ENCODE results near the gene TUBGCP4.
A peak's percentile ranks its signal among the peaks of the same experiment; 100 is the strongest.

TUBGCP4 gene

DNA sequence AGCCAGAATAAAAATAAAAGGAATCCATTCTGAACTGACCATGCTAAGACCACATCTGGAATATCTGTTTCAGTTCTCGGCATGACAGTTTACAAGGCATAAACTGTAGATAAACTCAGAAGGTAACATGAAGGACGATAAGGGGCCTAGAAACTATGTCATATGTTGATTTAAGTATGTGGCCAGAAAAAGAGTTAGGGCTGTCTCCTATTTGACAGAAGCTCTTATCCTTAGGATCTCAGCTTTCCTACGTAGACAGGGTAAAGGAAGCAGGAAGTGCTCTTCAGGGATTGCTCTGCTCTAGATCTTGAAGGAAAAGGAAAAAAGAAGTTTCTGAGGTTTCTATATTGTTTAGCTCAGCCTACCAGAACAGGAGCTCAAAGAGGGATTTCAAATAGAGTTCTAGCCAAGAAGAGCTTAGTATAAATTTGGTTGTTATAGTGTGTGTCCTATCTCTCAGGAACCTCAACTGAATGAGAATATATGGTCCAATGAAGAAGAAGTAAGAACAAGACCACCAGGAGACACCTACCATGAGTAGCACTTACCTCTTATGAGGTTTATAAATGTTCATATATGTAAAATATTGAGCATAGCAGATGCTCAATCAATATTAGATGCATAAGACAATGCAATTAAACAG is 62.9 kb downstream of the TUBGCP4 start:
- in situ Hi-C loops (cut with MboI; ENCODE audit: low sequenced_read_pairs, unreplicated experiment), result no loop called here
- DNase-seq (ENCODE audit: low spot score), result no peak
- TF ChIP-seq, protein P1, sequence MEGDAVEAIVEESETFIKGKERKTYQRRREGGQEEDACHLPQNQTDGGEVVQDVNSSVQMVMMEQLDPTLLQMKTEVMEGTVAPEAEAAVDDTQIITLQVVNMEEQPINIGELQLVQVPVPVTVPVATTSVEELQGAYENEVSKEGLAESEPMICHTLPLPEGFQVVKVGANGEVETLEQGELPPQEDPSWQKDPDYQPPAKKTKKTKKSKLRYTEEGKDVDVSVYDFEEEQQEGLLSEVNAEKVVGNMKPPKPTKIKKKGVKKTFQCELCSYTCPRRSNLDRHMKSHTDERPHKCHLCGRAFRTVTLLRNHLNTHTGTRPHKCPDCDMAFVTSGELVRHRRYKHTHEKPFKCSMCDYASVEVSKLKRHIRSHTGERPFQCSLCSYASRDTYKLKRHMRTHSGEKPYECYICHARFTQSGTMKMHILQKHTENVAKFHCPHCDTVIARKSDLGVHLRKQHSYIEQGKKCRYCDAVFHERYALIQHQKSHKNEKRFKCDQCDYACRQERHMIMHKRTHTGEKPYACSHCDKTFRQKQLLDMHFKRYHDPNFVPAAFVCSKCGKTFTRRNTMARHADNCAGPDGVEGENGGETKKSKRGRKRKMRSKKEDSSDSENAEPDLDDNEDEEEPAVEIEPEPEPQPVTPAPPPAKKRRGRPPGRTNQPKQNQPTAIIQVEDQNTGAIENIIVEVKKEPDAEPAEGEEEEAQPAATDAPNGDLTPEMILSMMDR (IDR thresholded peaks at IDR 0.05; ENCODE audit: borderline replicate concordance, control extremely low read depth, extremely low read depth, insufficient read depth, missing control alignments), result no peak

DNA sequence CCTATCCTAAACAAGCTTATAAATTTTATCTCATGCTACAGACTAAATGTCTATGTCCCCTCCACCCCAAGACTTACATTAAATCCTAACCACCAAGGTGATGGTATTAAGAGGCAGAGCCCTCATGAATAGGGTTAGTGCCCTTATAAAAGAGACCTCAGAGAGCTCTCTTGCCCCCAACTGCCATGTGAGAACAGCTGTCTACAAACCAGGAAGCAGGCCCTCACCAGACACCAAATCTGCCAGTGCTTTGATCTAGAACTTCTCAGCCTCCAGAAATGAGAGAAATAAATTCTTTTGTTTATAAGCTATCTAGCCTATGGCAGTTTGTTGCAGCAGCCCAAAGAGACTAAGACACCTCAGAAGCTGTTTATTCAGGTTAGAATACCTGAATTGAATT is 63.5 kb downstream of the TUBGCP4 start:
- in situ Hi-C loops (cut with MboI; ENCODE audit: low sequenced_read_pairs, unreplicated experiment), result no loop called here
- TF ChIP-seq, protein P1 (IDR thresholded peaks at IDR 0.05; ENCODE audit: borderline replicate concordance, control extremely low read depth, extremely low read depth, insufficient read depth, missing control alignments), result no peak
- DNase-seq (ENCODE audit: low spot score), result no peak

DNA sequence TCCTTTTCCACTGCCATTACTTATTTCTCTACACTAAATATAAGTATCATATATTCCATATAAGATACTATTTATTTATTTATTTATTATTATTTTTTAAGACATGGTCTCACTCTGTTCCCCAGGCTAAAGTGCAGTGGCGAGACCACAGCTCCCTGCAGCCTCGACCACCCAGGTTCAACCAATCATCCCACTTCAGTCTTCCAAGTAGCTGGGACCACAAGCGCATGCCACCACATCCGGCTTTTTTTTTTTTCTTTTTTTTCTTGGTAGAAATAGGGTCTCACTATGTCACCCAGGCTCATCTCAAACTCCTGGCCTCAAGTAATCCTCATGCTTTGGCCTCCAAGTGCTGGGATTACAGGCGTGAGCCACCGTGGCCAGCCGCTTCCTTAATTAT is 65.5 kb downstream of the TUBGCP4 start:
- TF ChIP-seq, protein P1 (IDR thresholded peaks at IDR 0.05; ENCODE audit: borderline replicate concordance, control extremely low read depth, extremely low read depth, insufficient read depth, missing control alignments), result no peak
- DNase-seq (ENCODE audit: low spot score), result no peak
- in situ Hi-C loops (cut with MboI; ENCODE audit: low sequenced_read_pairs, unreplicated experiment), result no loop called here

DNA sequence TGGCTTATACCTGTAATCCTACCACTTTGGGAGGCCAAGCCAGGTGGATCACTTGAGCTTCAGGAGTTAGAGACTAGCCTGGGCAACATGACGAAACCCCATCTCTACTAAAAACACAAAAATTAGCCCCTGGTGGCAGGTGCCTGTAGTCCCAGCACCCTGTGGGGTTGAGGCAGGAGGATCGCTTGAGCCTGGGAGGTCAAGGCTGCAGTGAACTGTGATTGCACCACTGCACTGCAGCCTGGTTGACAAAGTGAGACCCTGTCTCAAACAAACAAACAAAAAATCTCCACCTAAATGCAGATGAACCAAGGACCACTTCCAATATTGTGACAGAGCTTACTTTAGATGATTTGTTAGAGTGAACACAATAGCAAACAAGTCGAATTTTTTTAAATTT is 68.4 kb downstream of the TUBGCP4 start:
- DNase-seq (ENCODE audit: low spot score), result no peak
- in situ Hi-C loops (cut with MboI; ENCODE audit: low sequenced_read_pairs, unreplicated experiment), result no loop called here
- TF ChIP-seq, protein P1 (IDR thresholded peaks at IDR 0.05; ENCODE audit: borderline replicate concordance, control extremely low read depth, extremely low read depth, insufficient read depth, missing control alignments), result no peak

DNA sequence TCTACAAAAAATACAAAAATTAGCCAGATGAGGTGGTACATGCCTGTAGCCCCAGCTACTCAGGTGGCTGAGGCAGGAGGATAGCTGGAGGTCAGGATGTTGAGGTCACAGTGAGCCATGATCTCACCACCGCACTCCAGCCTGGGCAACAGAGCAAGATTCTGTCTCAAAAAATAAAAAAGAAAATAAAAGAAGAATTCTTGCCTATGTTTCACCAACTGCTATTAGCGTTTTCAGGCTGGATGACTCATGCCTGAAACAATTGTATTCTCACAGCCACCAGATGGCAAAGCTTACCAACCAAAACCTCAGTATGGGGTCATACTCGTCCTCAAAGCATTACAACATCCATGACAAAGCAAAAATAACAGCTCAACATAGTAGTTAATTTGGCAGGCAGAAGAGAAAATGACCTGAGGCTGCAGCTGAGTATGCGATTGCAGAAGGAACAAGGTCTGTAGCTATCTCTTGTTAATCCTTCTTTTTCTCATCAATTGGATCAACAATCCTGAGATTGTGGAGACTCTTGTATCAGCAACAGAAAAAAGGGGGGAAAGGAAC is 69.9 kb downstream of the TUBGCP4 start:
- TF ChIP-seq, protein P1 (IDR thresholded peaks at IDR 0.05; ENCODE audit: borderline replicate concordance, control extremely low read depth, extremely low read depth, insufficient read depth, missing control alignments), result no peak
- peak; percentile 41 for DNase-seq (ENCODE audit: low spot score)
- in situ Hi-C loops (cut with MboI; ENCODE audit: low sequenced_read_pairs, unreplicated experiment), result no loop called here

DNA sequence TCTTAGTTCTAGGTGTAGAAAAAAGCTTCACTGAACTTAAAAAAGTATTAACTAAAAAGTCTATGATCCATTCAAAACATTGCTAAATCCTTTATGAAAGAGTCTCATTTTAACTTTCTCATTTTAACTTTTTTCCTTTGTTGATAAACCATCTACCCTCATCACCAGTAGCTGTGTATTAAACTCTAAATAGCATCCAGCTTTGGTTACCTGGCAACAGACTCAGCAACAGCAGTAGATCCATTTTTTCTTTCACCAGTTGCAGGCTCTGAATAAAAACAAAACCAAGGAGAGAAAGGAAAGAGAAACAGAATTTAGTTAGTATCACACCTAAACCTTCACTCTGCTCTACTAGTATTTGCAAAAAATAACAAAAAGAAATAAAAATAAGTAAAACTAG is 70.4 kb downstream of the TUBGCP4 start:
- peak; percentile 53 for DNase-seq (ENCODE audit: low spot score)
- TF ChIP-seq, protein P1 (IDR thresholded peaks at IDR 0.05; ENCODE audit: borderline replicate concordance, control extremely low read depth, extremely low read depth, insufficient read depth, missing control alignments), result no peak
- in situ Hi-C loops (cut with MboI; ENCODE audit: low sequenced_read_pairs, unreplicated experiment), result no loop called here
